Measurements from ENCODE around the gene ZNF507.

Gene ZNF507

DNA sequence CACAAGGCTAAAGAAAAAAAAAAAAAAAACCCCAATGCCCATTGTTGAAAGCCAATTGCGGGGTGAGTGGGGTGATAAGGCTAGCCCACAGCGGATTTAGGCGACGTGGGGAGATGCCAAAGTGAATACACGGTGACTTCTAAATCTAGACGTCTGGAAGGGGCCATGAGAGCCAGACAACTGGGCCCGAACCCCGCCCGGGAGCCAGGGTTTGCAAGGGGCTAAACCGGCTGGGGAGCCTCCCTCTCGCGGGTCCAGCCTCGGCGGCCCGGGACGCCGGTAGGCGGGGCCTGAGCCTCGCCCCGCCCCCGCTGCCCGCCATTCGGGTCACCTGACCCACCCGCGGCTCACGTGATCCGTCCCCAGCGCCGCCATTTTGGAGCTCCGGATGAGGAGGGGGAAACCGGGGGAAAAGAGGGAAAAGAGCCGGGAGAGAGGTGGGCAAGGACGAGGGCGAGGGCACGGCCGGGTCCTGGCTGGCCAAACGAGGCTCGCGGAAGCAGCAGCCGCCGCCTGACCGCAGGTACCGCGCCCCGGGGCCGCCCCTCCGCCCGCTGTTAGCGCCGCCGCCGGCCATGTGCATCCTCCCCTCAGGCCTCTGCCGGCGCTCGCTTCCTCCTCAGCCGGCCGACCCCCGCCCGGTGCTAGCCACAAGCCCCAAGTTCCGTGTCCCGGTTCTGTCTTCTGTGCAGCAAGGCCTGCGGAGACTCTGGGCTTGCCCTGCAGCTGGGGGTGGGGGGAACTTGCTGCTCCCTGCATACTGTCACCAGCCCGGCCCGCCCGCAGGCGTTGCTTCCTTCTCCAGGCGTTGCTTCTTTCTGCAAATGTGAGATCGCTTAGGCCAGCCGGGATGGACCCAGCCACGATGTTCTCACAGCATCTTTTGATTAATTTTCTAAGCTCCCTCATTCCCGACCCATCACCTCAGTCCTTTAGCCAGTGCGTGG is at the start of gene ZNF507:
Gene ZNF507 (plus strand): TSS at position 350 of the 947 bp plus-strand sequence. CDS start 7,221 bp downstream, outside the sequence.
- DNase-seq, result peak; percentile 71 to 86 (median 77)

- no peak for DNase-seq
Observed at GRCh38 chr19:32296694-32297093, 48.7 kb upstream of the ZNF507 start.

- no peak for DNase-seq
Observed at GRCh38 chr19:32302778-32303177, 42.6 kb upstream of the ZNF507 start.

GRCh38 chr19:32303193-32303592 is 42.2 kb upstream of the ZNF507 start:
- DNase-seq, result no peak

GRCh38 chr19:32307591-32307990 is 37.8 kb upstream of the ZNF507 start:
- no peak for DNase-seq

DNA sequence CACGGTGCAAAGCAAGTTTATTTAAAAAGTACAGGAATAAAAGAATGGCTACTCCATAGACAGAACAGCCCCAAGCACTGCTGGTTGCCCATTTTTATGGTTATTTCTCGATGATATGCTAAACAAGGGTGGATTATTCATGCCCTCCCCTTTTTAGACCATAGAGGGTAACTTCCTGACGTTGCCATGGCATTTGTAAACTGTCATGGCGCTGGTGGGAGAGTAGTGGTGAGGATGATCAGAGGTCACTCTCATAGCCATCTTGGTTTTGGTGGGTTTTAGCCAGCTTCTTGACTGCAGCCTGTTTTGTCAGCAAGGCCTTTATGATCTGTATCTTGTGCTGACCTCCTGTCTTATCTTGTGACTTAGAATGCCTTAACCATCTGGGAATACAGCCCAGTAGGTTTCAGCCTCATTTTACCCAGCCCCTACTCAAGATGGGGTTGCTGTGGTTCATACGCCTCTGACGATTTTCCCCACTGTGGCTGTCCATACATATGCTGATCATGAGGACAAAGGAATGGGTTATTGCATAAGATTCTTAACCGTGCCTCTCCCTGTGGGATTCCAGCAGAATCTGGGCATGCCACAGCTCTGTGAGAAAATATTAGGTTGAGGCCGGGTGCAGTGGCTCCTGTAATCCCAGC is 36.9 kb upstream of the ZNF507 start:
- DNase-seq, result no peak

DNA sequence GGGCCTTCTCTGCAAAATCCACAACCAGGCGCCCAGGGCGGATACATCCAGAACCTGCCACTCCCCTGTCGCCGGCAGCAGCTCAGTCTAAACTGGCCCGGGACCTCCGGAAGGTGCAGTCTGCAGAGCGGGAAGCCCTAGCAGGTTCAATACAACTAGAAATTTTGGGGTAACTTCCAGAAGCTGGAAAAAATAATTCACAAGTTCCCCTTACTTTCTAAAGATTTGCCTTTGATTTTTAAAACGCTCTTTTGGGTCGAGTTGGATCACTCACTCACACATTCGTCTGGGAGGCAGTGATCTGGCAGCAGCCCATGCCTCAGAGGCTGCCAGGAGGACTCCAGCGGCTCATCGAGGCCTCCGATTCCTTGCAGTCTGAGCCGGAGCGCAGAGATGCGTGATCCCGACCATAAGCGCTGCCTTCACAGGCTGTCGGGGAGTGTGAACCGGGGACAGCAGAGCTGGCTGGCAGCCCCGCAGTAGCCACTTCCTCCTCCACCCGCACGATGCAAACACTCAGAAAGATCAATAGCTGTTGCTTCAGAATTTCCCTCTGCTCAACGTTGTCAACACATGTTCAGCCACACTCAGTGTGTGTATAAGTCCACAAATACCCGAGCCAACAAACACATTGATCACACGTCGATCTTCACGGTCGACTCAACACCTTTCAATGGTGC is 35.6 kb upstream of the ZNF507 start:
- no peak for DNase-seq

GRCh38 chr19:32311371-32311770 is 34.0 kb upstream of the ZNF507 start:
- DNase-seq, result no peak

DNA sequence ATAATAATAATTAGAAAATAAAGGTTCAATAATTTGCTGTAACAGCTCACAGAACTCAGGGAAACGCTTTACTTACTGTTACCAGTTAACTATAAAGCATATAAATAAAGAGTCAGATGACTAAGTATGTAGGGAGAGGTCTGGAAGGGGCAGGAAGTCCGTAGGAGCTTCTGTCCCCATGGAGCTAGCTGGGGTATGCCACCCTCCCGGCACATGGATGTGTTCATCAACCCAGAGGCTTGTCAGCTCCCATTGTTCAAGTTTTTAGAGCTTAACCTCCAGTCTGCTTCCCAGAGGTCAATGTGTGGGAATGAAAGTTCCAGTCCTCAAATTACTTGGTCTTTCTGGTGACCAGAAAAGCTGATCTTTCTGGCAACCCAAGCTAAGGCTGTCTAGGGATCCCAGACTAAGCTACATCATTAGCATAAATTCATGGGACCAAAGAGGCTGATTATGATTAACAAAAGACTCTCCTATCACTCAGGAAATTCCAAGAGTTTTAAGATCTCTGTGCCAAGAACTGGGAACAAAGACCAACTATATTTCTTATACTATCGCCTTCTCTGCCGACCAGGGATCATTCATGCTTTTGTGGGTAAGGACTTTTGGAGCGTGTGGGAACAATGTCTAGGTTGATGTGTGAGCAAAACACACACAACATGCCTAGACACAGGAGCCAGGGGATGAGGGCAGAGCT is 31.7 kb upstream of the ZNF507 start:
- no peak for DNase-seq

DNA sequence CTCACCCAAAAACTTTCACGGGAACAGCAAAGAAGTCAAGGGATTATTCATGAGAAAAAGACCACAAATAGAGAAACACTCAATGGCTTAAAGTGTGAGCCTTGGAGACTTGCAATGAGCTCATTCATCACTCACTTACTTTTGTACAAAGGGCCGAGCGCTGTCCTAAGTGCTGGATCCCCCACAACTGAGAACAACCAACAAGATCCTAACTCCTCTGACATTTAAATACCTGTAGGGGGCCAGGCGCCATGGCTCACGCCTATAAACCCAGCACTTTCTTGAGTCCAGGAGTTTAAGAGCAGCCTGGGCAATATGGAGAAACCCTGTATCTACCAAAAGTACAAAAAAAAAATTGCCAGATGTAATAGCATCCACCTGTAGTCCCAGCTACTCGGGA is 29.4 kb upstream of the ZNF507 start:
- no peak for DNase-seq

- DNase-seq, result no peak
Observed at GRCh38 chr19:32317086-32317485, 28.3 kb upstream of the ZNF507 start.

GRCh38 chr19:32318884-32319520 is 26.4 kb upstream of the ZNF507 start:
- peak; percentile 45 to 54 (median 45) for DNase-seq

- DNase-seq, result no peak
Observed at GRCh38 chr19:32322541-32322940, 22.9 kb upstream of the ZNF507 start.

DNA sequence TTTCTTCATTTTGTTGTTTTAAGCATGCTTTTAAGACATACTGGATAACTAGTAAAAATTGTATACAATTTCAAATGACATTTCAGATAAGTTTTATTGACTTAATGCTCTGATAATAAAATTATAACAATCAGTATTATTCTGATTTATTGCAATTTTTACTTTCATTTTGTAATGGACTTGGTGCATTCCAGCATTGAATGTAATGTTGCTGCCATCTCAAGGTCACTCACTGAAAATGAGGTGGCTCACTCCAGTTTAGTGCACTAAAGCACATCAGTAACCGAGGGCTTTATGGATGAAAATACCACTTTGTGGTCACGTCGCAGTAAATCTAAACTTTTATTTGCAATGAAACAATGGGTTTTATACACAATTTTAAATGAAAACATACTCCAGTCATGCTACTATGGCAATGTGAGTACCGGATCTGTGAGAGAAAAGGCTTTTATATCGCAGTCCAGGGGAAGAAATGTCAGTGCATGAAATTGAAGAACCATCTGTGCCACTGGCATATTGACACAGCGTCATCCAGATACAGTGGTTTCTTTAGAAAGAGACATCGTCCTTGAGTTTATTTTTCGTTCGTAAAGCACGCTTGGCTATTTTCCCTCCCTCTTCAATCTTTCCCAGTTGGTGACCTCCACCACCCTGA is 20.7 kb upstream of the ZNF507 start:
- no peak for DNase-seq

- DNase-seq, result no peak
Observed at GRCh38 chr19:32330213-32330857, 15.1 kb upstream of the ZNF507 start.

GRCh38 chr19:32333227-32333626 is 12.2 kb upstream of the ZNF507 start:
- no peak for DNase-seq

DNA sequence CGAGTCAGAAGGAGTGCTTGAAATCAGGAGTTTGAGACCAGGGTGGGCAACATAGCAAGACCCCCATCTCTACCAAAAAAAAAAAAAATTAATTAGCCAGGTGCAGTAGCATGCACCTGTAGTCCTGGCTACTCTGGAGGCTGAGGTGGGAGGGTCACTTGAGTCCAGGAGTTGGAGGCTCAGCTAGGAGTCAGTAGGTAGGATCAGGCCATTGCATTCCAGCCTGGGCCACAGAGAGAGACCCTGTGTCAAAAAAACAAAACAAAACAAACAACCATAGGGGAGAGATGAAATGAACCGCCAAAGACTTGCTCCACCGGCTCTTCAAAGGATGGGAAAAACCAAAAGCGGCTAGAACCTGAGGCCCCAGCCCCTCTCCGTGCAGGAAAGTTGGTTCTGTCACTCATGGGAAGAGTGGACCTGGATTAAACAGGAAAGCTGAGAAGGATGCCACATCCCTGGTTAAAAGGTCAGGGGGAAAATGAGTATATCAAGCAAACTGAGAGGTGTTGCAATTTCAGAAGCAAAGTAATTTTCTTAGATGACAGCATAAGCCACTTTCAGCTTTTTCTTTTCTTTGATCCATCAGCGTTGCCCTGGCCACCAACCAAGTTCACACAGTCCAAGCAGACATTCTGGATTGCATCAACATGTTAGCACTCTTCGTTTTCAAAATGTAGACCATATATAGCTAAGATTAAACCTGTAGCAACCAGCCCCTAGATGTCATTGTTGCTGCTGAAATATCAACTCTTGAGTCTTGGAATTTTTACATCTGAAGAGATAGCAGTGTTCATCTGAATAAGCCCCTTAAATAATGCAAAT is 8.9 kb upstream of the ZNF507 start:
- DNase-seq, result no peak

DNA sequence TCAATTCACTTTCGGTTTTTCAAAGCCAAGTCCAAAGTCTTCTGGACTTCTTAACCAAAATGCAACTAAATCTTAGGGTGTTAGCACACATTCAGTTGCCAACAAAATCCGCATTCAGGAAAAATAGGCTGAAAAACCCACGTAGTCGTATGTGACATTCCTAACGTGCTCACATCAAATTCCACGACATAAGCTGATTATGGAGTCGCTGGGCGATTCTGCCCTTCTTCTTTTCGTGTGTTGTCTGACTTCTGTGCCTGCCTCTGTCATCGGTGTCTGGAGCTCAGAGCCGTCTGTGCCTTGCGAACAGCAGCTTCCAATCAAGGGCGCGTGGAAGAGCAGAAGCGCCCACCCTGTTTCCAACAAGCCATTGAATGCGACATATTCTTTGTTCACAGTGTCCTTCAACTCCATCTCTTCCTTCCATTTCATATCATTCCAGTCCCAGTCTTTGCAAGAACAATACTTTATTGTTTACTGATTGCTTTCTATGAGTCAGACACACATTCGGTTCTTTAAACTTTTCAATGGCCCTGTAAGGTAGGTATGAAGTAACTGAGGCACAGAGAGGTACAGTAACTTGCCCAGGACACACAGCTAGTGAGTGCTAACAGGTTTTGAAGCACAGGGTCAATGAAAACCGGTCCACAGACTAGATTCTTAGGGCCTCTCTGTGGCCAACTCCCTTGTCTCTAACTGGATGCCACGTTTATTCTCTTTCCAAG is 8.2 kb upstream of the ZNF507 start:
- no peak for DNase-seq

- DNase-seq, result no peak
Observed at GRCh38 chr19:32339423-32339822, 6.0 kb upstream of the ZNF507 start.
